Thyroid gland (tissue), 4 donors: ENCODE results near the gene SEC23IP.

ENCODE experiments used
- CTCF ChIP-seq, 6 experiments: fragments of 200-600 bp in 3 of 6; fragments of 450-650 bp in 3 of 6; sonication (generic) in 3 of 6; IDR thresholded peaks; one replicate each; pipeline ENCODE4 v1.5.1; 2016 to 2019; ENCODE audit warnings: antibody characterized with exemption in 6 of 6, mild to moderate bottlenecking in 2 of 6, inconsistent platforms in 1 of 6, moderate library complexity in 1 of 6
- POLR2A ChIP-seq, 2 donors: fragments of 450-650 bp; IDR thresholded peaks; one replicate each; pipeline ENCODE4 v1.6.1; 2017; ENCODE audit warnings: antibody characterized with exemption in 2 of 2, mild to moderate bottlenecking in 2 of 2, moderate library complexity in 1 of 2

GRCh38 chr10:119967066-119967465, 74.5 kb downstream of the SEC23IP start:
- no peak for TF ChIP-seq CTCF (IDR thresholded peaks at IDR 0.05)
- TF ChIP-seq POLR2A (IDR thresholded peaks at IDR 0.05), result no peak
